SKM-1 (cell line): ENCODE measurements around the gene RAB1A.

Experiments used
- DNase-seq: peaks from one replicate; lab custom pipeline; 2025; ENCODE audit not compliant: unreplicated experiment; lab: John Stamatoyannopoulos, UW

RAB1A gene

DNA sequence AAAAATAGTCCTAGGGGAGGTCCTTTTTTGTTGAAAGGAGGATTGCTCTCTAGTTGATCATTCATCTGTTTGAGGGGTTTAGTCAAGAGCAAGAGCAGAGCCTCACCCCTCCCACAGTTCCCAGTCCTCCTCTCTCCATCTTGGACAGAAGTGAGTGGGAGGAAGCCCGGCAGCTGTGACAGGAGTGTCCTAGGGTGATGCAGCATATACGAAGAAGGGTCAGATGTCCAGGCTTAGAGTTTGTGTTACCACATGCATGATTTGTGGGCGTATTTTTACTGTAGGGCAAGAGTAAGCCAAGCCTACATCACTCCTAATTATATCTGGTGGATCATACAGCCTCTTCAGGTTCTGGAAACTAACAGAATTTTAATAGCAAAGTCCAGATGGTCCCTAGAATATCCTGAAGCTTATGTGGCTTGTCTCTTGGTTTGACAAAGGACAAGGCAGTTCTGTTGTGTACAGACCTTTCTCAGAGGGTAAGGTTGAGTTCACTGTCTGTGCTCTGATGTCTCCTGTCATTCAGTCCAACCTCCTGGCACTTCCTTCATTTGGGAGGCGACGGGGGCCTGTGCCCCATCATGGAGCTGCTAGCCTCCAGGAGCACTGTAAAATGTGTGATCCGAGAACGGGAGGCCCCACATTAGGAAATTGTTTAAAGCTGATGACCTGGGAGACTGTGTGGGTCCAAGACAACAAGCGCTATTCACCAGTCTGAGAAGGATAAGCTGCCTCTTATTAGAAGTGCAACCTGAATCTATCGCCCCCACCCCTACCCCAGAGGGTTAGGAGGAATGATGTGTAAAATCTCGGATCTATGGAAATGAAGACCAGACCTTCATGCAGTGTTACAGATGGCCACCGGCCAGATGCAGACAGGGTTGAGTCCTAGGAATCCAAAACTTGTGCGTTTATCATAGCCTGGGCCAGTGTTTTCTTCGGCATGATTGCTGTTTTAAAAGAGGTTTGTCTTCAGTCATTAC, 66.8 kb downstream of the RAB1A start:
- no peak for DNase-seq

DNA sequence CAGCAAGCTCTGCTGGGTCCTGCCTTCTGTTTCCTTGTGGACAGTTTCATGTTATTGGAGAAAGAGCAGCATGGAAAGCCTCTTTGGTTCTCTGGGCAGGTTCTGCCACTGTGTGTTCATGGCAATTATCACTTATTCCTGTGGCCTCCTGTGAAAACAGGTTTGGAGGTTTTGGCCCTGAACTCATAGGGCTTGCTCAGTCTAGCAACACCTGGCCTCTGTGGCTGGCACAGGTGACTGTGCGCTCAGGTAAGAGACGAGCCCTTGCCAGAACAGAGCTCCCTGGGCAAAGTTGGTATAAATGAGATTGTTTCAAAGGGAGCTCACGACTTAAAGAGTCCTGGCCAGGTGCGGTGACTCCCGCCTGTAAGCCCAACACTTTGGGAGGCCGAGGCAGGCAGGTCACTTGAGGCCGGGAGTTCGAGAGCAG, 68.0 kb downstream of the RAB1A start:
- no peak for DNase-seq

DNA sequence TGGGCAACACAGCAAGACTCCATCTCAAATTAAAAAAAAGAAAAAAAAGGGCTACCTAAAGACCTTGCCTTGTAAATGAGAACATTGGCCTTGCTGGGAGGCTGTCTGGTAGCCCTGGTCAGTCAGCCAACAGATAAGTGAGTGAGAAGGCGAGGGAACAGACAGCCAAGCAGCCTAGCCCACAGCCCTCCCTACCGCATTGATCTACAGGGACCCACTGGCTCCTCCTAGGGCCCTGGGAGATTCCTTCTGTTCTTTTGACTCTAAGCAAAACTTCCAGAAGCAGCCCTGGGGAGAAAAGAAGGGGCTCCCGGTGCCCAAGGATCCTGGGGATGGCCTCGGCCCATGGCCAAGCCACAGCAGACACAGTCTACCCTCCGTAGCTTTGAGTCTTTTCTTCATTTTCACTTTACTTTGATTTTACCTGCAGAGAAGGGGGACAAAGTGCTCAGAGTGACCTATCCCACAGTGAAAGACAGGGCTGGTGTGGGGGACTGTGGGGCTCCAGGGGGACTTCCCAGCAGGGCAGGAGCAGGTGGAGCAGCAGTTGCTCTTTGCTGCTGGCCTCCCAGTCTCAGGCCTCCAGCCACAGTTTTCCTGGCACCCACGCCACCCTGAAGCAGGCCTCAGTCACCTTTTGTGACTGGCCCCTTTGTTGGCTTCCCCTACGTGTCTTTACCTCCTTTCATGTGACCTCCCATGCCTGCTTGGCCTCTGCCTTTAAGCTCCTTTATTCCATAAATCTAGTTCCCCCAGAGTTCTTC, 68.6 kb downstream of the RAB1A start:
- no peak for DNase-seq

DNA sequence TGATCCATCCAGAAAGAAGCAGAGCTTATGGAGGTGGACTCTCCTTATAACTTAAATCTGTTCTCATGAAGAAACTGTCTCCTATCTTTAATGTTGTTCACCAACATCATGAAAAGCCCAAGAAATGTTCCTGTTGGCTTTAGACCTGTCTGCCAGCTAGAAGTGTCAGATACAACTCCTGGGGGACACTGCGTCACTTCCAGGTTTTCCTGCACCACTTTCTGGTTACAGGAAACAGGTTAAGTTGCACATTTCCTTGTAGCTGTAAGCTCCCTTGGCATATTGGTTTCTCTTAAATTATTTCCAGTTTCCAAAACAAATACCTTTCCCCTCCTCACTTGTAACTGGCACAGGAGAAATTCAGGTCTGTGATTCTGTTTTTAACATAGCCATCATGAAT, 70.8 kb downstream of the RAB1A start:
- DNase-seq = no peak

DNA sequence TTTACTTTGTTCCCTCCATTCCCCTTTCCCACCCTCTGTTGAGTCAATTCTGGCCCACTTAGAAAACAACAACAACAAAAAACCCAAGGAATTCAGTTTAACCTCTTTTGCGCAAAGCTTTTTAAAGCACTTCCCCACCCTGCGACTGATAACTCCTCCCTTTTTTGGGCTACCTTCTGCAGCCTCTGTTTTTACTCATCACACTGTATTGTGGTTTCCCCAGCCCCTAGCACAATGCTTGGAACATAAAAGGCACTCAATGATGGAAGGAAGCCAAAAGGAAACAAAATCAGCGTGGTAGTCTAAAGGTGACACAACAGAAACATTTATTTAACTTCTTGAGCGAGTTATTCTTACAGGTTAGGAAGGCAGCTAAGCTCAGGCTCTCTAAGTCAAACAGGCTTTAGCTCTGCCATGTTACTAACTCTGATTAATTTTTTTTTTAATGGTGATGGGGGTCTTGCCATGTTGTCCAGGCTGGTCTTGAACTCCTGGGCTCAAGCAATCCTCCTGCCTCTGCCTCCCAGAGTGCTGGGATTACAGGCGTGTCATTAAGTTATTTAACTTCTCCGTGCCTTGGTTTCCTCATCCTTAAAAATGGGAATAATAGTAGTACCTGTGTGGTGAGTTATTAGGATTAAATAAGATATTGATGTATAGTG, 72.4 kb downstream of the RAB1A start:
- DNase-seq = no peak

DNA sequence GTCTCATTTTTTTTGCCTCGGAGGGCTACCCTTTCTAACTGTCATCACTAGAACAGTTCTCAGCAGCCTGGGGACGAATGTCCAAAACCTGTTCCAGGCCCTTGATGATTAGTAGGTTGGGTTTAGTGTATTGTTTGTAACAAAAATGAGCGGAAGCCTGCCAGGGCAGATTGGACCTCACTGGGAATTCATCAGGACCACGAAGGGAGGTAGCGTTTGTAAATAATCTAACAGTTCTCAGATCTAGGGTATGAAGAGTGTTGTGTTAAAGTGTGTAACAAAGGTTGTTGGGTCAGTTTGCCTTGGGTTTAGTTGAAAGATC, 72.9 kb downstream of the RAB1A start:
- DNase-seq = no peak

DNA sequence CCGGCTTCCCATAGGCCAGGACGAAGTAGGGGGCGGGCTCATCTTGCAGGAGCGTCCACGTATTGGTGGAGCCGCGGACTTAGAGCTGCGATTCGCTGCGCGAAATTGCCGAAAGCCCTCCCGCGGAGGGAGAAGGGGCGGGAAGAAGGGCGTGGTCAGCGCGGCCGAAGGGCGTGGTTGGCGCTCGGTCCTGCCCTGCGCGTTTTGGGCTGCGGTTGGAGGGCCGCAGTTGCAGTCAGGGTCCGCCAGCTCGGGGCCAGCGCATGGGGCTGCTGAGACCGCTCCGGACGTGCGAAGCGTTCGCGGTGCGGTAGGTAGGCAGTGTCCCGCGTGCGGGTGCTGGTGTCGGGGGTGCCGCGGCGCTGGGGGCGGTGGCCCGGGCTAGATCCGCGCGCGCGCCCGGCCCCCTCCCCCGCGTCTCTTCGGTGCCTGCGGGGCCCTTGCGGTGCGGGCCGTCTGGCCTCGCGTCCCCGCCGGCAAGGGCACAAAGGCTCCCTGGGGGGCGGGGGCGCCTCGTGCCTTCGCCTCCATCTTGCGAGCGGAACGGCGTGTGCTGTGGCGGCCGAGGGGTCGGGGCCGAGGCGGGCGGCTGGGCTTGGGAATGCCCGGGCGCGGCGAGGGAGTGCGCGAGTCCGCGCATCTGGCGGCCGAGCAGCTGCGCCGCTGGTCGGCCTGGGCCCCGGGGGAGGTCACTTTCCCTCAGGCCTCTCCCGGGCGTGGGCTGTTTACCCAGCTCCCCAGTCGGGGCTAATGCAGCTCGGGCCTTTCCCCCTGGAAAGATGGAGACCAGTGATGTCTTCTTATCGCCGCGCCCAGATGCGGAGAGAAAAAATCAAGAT, 73.5 kb downstream of the RAB1A start, which contains the start of gene CEP68:
Gene CEP68, plus strand, starts transcription at position 202 of the 839 bp plus-strand sequence. CDS start 13,029 bp downstream, outside the sequence.
- DNase-seq = peak; percentile 94

DNA sequence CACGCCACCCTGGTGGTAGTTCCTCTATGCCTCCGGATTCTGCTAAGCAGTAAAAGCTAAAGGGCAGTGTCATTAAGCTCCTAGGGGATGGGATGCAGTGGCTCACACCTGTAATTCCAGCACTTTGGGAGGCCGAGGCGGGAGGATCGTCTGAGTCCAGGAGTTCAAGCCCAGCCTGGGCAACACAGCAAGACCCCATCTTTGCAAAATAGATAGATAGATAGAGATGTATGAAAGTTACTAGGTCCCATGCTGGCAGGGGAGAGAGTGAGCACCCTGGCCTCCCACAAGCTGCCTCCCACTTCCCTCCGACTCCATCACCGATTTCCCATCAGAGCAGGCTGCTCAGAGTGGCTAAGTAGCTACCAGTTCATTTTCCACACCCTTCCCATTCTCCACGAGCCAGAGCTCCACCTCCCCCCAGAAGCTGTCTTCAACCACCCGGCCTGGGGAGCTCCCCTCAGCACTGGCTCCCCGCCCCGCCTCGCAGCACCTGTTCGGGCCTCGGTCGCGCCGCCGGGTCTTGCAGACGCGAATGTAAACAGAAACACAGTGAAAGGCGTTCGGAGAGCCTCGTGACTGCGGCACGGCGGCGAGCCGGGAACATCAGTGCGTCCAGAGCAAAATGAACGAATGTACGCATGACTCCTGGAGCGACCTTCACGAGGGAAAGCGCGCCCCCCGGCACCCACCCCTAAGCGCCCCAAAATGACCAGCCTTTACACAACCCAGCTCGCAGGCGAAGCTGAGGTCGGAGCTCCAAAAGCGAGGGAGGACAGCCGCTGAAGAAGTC, 74.3 kb downstream of the RAB1A start:
- no peak for DNase-seq

DNA sequence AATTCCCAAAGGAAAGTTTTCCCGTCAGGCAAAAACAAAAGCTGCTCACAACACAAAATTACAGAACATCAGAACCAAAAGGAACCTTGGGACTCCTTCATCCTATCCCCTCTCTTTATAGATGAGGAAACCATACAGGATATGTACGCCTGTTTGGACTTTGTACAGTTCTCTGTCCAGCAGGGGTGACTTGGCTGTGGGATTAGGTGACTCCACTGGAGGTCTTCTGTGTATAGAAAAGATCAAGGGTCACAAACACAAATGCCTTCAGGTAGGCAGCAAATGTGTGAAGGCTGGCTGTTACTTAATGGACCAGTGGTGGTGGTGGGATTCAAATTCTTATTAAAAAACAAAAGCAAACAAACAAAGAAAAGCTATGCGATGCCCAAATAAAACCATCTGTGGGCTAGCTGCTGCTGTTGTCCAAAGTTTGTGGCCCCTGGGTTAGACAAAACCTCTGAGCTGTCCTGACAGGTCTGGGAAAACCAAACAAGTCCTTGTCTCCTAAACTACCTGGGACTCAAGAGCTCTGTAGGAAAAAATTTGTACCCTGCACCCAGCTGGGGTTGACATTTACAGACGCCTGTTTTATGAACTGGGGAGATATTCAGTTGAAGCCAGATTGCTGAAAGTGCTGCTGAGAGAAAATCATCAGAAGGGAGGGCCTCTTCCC, 75.0 kb downstream of the RAB1A start:
- no peak for DNase-seq

DNA sequence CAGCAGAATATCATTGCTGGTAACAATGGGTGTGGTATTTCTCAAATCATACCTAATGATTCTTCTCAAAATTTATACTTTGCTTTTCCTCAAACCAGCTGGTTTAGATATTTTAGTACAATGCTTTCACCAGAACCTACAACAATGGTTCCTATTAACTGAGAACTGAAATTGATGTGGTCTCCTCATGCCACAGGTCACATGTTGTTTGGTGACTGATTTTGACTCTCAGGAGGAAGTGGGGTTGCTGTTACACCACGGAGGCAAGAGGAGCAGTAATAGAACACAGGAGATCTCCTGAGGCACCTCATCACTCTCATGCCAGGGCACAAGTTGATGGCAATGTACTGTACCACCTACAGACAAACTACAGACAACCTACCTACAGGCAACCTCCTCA, 76.7 kb downstream of the RAB1A start:
- peak; percentile 57 for DNase-seq

DNA sequence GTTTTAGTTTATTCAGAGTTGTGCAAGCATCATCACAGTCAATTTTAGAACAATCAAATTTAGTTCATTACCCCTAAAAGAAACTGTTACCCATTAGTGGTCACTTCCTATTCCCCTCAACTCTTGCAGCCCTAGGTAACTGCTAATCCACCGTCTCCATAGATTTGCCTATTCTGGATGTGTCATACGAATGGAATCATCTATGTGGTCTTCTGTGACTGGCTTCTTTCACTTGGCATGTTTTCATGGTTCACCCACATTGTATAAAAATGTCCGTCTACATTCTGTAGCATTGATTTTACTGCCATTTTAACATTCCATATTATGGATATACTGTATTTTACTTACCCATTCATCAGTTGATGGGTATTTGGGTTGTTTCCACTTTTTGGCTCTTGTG, 79.0 kb downstream of the RAB1A start:
- no peak for DNase-seq

DNA sequence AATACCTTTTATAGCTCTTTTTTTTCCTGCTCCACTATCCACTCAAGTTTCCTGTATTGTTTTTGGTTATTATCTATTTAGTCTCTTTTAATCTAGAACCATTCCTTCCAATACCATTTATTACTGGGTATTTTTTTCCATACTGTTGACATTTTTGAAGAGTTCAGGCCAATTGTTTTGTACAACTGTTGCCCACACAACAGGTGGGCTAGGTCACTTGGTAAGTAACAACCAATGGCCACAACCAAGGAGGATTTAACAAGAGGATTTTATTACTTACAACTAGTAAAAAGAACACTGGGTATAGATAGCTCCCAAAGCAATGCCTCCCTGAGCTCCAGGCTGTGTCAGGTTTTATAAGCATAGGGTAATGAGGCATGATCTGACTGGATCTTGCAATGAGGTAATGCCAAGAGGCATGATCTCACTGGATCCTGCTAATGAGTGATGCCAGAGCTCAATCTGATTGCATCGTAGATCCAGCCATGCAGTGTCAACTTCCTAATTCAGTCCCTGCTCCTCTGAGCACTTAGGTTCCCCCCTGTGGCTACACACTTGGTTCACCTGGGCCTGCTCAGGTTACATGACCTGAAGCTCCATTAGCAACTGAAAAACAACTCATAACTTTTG, 80.8 kb downstream of the RAB1A start:
- no peak for DNase-seq

DNA sequence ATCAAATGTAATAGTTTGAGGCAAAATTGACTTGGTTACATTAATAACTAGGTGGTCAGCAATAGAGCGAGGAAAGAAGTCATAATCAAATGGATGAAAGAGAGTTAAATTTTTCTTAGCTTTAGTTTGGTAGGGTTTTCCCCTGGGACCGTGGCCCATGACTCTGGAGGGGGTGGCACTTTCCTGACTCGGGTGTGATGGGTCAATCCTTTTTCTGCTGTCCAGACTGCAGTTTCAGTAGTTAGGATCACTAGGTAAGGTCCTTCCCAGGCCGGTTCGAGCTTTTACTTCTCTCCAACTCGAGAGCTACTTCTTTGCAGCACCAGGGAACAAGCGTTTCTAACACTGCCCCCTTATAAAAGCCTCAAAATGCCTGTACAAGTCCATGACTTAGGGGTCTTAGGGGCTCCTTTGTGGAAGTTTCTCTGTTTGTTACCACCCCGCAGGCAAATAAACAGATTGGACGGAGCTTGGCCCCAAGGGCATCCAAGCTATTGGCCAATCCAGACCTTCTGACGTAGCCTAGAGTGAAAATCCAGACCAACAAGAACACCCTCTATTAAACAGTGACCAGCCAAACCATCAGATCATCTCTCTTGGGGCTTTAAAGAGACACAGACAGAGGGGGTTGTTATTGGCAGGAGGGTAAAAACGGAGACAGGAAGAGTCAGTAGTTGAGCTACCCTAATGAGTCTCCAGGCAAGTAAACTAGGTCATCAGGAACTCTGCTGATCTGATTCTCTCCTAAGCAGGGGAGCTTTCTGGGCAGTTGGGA, 83.1 kb downstream of the RAB1A start:
- DNase-seq = no peak

DNA sequence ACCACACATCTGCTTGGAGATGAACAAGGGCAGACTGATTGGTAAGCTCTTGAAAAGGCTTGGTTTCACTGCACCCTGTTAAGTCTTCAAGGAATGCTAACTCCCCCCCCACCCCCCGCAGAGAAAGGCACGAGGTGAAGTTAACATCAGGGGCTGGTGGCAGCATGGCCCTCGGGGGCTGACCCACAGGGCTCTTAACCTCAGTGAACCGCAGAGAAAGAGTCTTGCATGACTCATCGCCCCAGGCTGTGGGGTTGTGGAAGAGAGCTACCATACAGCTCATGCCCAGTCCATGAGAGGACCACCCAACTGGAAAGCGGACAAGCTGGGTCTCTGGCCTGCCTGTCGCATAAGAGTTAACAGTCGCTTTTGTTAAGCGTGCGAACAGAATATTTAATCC, 84.3 kb downstream of the RAB1A start:
- no peak for DNase-seq

DNA sequence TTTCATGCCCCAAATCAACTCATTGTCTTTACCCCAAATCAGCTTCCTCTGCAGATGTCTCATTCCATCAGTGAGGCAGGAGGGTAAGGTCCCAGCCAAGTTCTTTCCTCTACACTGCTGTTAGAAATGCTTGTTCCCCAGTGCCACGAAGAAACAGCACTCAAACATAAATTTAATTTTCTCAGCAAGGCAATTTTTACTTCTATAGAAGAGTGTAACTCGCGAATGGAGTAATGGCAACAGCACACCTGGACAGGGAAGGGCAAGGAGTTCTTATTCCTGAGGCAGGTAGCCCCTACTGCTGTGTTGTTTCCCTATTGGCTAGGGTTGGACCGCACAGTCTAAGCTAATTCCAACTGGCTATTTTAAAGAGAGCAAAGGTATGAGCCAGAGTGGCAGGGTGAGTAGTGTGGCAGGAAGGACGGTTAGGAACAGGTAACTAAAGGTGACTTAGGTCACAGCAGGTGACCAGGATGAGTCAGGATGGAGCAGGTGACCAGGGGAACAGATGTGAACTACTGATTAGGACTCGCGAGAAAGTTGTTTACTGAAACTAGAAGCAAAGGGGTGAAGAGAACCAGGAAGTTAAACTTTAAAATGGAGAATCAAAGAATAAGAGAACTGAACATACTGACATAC, 85.7 kb downstream of the RAB1A start:
- no peak for DNase-seq

DNA sequence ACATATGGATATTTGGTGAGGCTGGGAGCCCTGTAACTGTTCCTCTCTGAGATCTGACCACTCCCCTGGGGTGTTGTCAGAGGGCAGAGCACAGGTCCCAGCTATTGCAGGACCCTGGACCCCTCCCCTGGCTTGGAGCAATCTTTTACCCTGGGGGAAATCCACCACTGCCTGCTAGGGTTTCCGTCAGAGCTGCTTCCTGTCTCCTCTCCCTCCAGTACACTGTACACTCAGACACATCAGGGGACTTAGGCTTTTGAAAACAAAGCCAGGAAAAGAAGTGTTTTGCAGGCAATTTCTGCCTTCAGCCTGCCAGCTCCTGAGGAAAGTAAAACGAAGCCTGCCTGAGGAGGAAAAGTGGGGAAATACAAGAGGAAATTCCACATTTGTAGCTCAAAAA, 86.9 kb downstream of the RAB1A start:
- no peak for DNase-seq

DNA sequence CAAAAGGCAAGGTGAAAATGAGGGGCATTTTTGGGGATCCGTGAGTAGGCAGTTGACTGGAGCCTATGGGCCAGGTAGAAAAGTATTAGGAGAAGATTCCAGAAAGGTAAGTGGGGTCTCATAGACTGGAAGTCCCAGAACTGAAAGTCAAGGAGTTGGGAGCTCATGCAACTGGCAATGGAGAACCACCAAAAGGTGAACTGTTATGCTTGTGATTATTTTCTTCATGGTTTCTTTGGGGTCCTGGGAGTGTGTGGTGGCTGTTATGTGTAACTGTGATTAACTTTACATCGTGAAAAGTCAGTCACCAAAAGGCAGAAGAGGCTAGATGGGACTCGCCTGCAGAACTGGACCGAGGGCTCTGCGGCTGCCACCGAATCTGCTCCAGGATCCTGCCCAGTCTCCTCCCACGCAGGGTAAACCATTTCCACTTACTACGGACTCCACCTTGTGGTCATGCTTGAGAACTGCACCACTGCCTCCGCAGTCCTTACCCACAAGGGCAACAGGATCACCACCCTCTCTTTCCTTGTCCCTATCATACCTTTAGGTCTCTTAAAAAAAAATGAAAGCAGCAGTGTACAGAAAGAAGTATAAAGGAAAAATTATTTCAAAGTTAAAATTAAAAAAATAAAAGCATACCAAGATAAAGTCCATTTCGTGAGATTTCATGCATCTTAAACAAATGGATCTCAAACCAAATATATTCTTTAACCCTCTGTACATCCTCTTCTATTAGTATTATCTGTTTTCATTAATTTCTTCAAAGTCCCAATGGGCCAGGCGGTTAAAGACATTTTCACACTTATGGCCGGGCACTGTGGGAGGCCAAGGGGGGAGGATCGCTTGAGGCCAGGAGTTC, 89.3 kb downstream of the RAB1A start:
- DNase-seq = peak; percentile 79
